T-helper 1 cell treated with Interleukin-12 subunit alpha and Interleukin-12 subunit beta and Interleukin-4 antibody, amounts not matched to agents 30 μg/mL and 1 μg/mL, for 36 hours (primary cell): Measurements from ENCODE around the gene HS1BP3.
A peak's percentile ranks its signal among the peaks of the same experiment; 100 is the strongest.

ENCODE experiments used
- H3K27ac Mint-ChIP-seq: one replicate; pipeline ENCODE4 v1.8.0; 2021; ENCODE audit warnings: mild to moderate bottlenecking, mixed read lengths
- H3K27me3 Mint-ChIP-seq: one replicate; pipeline ENCODE4 v1.8.0; 2021; ENCODE audit warnings: low read depth, mixed read lengths
- H3K36me3 Mint-ChIP-seq: one replicate; pipeline ENCODE4 v1.8.0; 2021; ENCODE audit warnings: low read depth, mixed read lengths
- H3K4me1 Mint-ChIP-seq: one replicate; pipeline ENCODE4 v1.8.0; 2021; ENCODE audit warnings: low read depth, mixed read lengths
- H3K4me3 Mint-ChIP-seq: one replicate; pipeline ENCODE4 v1.8.0; 2021; ENCODE audit warnings: mild to moderate bottlenecking, moderate library complexity, mixed read lengths
- H3K9me3 Mint-ChIP-seq: one replicate; pipeline ENCODE4 v1.8.0; 2021; ENCODE audit warnings: mixed read lengths

HS1BP3 gene

GRCh38 chr2:20669562-20670314, 18.8 kb upstream of the HS1BP3 start:
- Mint-ChIP-seq H3K9me3 (no peaks in the 10 kb centered on the region), H3K36me3 (no peaks in the 10 kb centered on the region), H3K4me1 (peaks cover 3% of the 10 kb centered on the region), H3K27ac (no peak overlapping the region), H3K4me3 (no peak overlapping the region), H3K27me3 (peaks cover 63% of the 10 kb centered on the region)

GRCh38 chr2:20668871-20669475, 18.1 kb upstream of the HS1BP3 start:
- H3K36me3 Mint-ChIP-seq = no peaks in the 10 kb centered on the region
- H3K4me1 Mint-ChIP-seq = peaks cover 3% of the 10 kb centered on the region
- no peak overlapping the region for H3K27ac Mint-ChIP-seq
- no peaks in the 10 kb centered on the region for H3K9me3 Mint-ChIP-seq
- no peak overlapping the region for H3K4me3 Mint-ChIP-seq
- peaks cover 70% of the 10 kb centered on the region for H3K27me3 Mint-ChIP-seq

- Mint-ChIP-seq H3K27ac (no peak overlapping the region), H3K36me3 (no peaks in the 10 kb centered on the region), H3K9me3 (no peaks in the 10 kb centered on the region), H3K4me3 (no peak overlapping the region), H3K27me3 (peaks cover 72% of the 10 kb centered on the region), H3K4me1 (peaks cover 3% of the 10 kb centered on the region)
These were observed 17.6 kb upstream of the HS1BP3 start for GRCh38 chr2:20668451-20668850.

GRCh38 chr2:20667531-20668401, 16.9 kb upstream of the HS1BP3 start:
- H3K27ac Mint-ChIP-seq = no peak overlapping the region
- H3K4me1 Mint-ChIP-seq = peaks cover 3% of the 10 kb centered on the region
- H3K4me3 Mint-ChIP-seq = no peak overlapping the region
- no peaks in the 10 kb centered on the region for H3K9me3 Mint-ChIP-seq
- H3K27me3 Mint-ChIP-seq = peaks cover 74% of the 10 kb centered on the region
- no peaks in the 10 kb centered on the region for H3K36me3 Mint-ChIP-seq

DNA sequence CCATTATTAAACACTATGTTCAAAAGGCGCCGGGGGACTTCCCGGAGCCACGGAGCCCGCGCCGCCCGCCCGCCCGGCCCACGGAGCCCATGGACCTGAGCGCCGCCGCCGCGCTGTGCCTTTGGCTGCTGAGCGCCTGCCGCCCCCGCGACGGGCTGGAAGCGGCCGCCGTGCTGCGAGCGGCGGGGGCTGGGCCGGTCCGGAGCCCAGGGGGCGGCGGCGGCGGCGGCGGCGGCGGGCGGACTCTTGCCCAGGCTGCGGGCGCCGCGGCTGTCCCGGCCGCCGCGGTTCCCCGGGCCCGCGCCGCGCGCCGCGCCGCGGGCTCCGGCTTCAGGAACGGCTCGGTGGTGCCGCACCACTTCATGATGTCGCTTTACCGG, 16.2 kb upstream of the HS1BP3 start:
- peaks cover 76% of the 10 kb centered on the region for H3K27me3 Mint-ChIP-seq
- peaks cover 3% of the 10 kb centered on the region for H3K4me1 Mint-ChIP-seq
- H3K36me3 Mint-ChIP-seq = no peaks in the 10 kb centered on the region
- no peak overlapping the region for H3K4me3 Mint-ChIP-seq
- no peaks in the 10 kb centered on the region for H3K9me3 Mint-ChIP-seq
- H3K27ac Mint-ChIP-seq = no peak overlapping the region

DNA sequence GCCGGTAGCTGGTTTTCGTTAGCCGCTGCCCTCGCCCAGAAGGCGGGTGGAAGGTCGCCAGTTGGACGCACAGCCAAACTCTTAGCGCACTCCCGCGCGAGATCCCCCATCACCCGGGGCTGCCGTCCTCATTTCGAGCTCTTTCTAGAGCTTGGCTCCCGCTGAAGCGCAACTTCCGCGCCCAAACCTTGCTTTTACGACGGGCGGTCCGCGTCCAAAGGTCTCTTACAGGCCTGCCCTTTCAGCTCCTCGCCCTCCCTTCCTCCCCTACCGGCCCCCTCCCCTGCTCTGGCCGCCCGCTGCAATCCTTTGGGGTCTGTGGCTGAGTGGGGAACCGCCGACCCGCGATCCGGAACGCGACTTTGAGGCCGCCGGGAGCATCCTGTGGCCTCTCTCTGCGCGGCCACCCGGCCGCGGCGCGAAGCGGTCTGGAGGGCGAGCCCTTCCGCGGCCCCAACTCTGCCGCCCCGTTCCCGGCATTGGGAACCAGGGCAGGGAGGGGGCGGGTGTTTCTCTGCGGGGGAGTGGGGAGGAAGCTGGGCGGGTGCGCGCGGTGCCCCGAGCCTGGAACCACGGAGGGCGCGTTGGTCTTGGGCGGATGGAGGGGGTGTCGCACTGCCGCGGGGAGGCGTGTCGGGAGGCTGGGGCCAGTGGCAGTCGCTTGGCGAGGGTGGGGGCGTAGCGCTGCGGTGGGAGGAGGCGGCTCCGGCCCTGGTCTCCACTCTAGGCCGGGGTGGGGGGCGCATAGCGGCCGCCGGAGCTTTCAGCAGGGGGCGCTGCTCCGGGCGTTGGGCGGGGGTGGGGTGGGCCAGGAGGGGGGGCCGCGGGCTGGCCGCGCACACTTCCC, 15.6 kb upstream of the HS1BP3 start, which contains the start of gene GDF7:
Gene GDF7 (plus strand): TSS at position 841 of the 847 bp plus-strand sequence. CDS start 96 bp downstream, outside the sequence.
- Mint-ChIP-seq H3K9me3 (no peaks in the 10 kb centered on the region), H3K27me3 (peaks cover 74% of the 10 kb centered on the region), H3K4me1 (peaks cover 3% of the 10 kb centered on the region), H3K27ac (peak within 1 kb of the TSS; percentile 58), H3K4me3 (peak within 1 kb of the TSS; percentile 69), H3K36me3 (no peaks in the 10 kb centered on the region)

DNA sequence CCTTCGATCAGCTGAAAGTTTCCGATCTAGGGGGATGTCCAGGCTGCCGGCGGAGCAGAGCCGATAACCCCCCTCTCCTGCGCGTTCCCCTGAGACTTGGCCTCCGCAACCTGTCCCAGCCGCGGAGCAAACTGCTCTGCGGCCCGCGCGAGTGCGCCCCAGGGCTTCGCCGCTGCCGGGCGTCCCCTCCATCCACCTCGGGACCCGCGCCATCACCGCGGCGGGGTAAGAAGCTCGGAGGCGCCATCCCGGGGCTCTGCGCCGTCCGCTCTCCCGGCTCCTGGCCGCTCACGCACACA, 15.1 kb upstream of the HS1BP3 start:
- peaks cover 71% of the 10 kb centered on the region for H3K27me3 Mint-ChIP-seq
- H3K4me3 Mint-ChIP-seq = peak overlapping the region; percentile 69
- no peaks in the 10 kb centered on the region for H3K36me3 Mint-ChIP-seq
- peaks cover 3% of the 10 kb centered on the region for H3K4me1 Mint-ChIP-seq
- no peaks in the 10 kb centered on the region for H3K9me3 Mint-ChIP-seq
- H3K27ac Mint-ChIP-seq = no peak overlapping the region

DNA sequence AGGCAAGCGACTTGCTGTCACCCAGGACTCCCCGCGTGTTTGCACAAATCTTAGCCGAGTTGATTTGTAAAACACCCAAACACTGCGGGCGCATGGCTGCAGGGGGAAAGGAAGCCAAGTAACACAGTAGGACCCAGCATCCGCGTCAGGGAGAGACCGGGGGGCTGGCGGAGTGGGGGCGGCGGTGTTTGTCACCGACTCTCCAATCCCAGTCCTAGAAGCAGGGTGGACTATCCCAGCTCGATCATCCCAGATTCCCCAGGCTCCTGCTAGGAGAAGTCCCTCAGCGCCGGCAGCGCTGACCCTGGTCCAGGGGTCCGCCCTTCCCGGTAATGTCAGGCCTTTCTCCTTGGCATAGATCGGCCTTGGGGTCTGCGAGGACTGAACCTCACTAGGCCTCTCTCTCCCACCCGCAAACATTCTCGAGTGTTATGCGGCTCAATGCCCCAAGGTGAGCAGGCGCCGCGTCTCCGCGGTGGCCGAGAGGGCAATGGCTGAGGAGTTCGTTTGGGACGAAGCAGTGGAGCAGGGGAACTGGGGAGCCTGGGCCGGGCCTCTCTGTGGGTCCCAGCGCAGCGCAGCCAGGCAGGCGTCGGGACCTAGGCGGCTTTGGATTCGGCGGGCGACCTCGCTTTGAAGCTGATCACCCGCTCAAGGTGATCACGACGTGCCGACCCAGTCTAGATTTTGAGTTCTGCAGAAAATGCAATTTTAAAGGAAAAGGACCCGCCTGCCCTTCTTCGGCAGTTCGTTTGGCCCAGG, 14.5 kb upstream of the HS1BP3 start:
- no peak overlapping the region for H3K27ac Mint-ChIP-seq
- H3K4me1 Mint-ChIP-seq = peaks cover 3% of the 10 kb centered on the region
- no peaks in the 10 kb centered on the region for H3K36me3 Mint-ChIP-seq
- H3K27me3 Mint-ChIP-seq = peaks cover 77% of the 10 kb centered on the region
- H3K4me3 Mint-ChIP-seq = peak overlapping the region; percentile 34
- no peaks in the 10 kb centered on the region for H3K9me3 Mint-ChIP-seq

- Mint-ChIP-seq H3K4me3 (no peak overlapping the region), H3K27ac (no peak overlapping the region), H3K4me1 (peaks cover 3% of the 10 kb centered on the region), H3K27me3 (peaks cover 79% of the 10 kb centered on the region), H3K36me3 (no peaks in the 10 kb centered on the region), H3K9me3 (no peaks in the 10 kb centered on the region)
These were observed 13.7 kb upstream of the HS1BP3 start for GRCh38 chr2:20664431-20665242.

DNA sequence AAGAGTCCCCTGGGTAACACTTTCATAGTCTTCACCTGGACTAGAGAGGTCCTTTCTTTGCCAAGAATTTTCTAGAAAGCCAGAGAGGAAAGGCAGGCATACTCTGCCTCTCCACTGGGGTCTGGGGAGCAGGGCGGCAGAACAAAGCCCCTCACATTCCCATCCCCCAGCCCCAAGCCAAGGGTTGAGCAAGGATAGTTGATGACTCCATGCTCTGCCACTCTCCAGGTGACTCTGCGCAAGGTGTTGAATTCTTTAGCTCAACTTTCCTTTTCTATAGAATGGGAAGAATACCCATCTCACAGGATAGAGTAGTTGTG, 13.1 kb upstream of the HS1BP3 start:
- Mint-ChIP-seq H3K27me3 (peaks cover 76% of the 10 kb centered on the region), H3K4me3 (no peak overlapping the region), H3K27ac (no peak overlapping the region), H3K4me1 (peaks cover 3% of the 10 kb centered on the region), H3K36me3 (no peaks in the 10 kb centered on the region), H3K9me3 (no peaks in the 10 kb centered on the region)

DNA sequence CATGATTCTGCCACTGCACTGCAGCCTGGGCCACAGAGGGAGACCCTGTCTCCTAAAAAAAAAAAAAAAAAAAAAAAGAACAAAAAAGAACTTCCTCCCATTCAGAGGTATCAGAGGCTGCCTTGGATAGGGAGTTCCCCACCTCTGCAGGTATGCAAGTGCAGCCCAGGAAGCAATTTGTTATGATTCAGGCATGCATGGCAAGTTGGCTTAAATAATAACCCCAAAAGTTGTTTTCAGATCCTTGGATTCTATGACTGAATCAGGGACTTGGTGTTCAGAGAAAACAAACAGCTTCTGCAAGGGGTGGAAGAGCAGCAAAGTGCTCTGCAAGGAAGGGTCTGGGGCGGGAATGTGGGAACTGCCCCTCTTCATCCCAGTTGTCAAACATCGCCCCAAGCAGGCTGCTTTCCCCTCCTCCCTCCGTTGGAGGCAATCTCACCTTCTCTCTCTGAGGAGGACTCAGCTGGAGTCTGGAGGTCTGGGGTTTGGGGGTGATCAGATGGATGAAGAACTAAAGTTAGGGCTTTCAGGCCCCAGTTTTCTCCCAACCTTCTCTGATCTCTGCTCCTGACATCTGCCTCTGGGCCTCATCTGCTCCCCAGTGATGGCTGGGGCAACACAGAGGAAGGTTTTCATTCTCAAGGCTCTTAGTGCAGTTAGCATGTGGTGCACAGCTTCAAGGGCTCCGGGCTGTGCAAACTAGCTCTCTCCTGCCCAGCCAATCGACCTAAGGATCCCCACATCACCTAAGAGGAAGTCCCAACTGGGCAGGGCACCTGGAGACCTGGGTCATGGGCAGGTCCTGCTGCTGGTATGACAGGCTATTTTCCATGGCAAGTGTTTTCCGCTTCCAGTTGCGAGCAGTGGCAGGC, 12.5 kb upstream of the HS1BP3 start:
- Mint-ChIP-seq H3K4me1 (peaks cover 3% of the 10 kb centered on the region), H3K27ac (no peak overlapping the region), H3K4me3 (no peak overlapping the region), H3K9me3 (no peaks in the 10 kb centered on the region), H3K27me3 (peaks cover 74% of the 10 kb centered on the region), H3K36me3 (no peaks in the 10 kb centered on the region)

GRCh38 chr2:20662308-20662937, 11.5 kb upstream of the HS1BP3 start:
- Mint-ChIP-seq H3K27ac (no peak overlapping the region), H3K4me3 (no peak overlapping the region), H3K9me3 (no peaks in the 10 kb centered on the region), H3K36me3 (no peaks in the 10 kb centered on the region), H3K4me1 (peaks cover 3% of the 10 kb centered on the region), H3K27me3 (peaks cover 65% of the 10 kb centered on the region)
